NT2/D1 (cell line): ENCODE measurements around the gene ADARB2.

Experiments used
- SUZ12 ChIP-seq: IDR thresholded peaks from 2 replicates; pipeline ENCODE4 v1.6.1; 2011; ENCODE audit not compliant: insufficient read length, insufficient read depth; ENCODE audit errors: extremely low read depth
- YY1 ChIP-seq: IDR thresholded peaks from 2 replicates; pipeline ENCODE4 v1.6.1; 2011; ENCODE audit not compliant: insufficient read length, insufficient read depth
- ZNF274 ChIP-seq: IDR thresholded peaks from 2 replicates; pipeline ENCODE4 v1.6.1; 2011; ENCODE audit warnings: mild to moderate bottlenecking, low read depth, low read length

DNA sequence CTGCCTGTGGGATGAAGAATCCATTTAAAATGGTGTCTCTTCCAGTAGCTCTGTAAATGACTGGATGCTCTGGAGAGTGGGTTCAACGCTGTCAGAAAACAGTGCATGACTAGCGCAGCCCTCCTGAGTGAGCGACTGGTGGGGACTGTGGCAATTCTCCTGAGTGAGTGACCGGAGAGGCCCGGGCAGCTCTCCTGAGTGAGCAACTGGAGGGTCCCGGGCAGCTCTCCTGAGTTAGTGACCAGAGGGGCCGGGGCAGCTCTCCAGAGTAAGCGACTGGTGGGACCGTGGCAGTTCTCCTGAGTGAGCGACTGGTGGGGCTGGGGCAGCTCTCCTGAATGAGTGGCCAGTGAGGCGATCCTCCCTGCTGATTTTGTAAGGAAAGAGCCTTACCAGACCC lies 595.6 kb downstream of the ADARB2 start:
- TF ChIP-seq ZNF274 (no peak), YY1 (no peak), SUZ12 (no peak)
